Lower lobe of right lung (tissue), 2 donors: ENCODE results near the gene HECW1. TPM values are rescaled to one million over a fixed set of nuclear protein-coding genes. Genes with fewer than 3 reads are reported as not detected.
"Not testable (repeated sequence)": the region's sequence is repeated elsewhere in the genome, so short reads cannot be mapped to it uniquely, and the experiment has no call there.

Experiments
- ATAC-seq, 2 donors: fragments of 200-7000 bp; cut with Tn5 transposase; one replicate each; pipeline ENCODE4 v1.9.1; 2020 to 2022; ENCODE audit warnings: mild to moderate bottlenecking in 2 of 2, moderate library complexity in 2 of 2
- DNase-seq: peaks from one replicate; pipeline ENCODE4 v3.0.0-alpha.2; 2020
- H3K27ac ChIP-seq: fragments of 200-600 bp; one replicate; pipeline ENCODE4 v1.8.0; 2022
- H3K27me3 ChIP-seq: fragments of 200-600 bp; one replicate; pipeline ENCODE4 v1.8.0; 2022; ENCODE audit warnings: low read depth
- H3K36me3 ChIP-seq: fragments of 200-600 bp; one replicate; pipeline ENCODE4 v1.8.0; 2022; ENCODE audit warnings: mild to moderate bottlenecking
- H3K4me1 ChIP-seq: fragments of 200-600 bp; one replicate; pipeline ENCODE4 v1.8.0; 2022
- H3K4me3 ChIP-seq: fragments of 200-600 bp; one replicate; pipeline ENCODE4 v1.8.0; 2022; ENCODE audit warnings: mild to moderate bottlenecking
- H3K9me3 ChIP-seq: fragments of 200-600 bp; one replicate; pipeline ENCODE4 v1.8.0; 2022
- CTCF ChIP-seq: fragments of 200-600 bp; IDR thresholded peaks from one replicate; pipeline ENCODE4 v1.8.0; 2022; ENCODE audit warnings: antibody characterized with exemption, mild to moderate bottlenecking
- intact Hi-C: fragments of 100-400 bp; cut with DNase I; formaldehyde crosslinking; loops from one replicate; pipeline ENCODE4 v1.11.0; 2022
- total RNA-seq: library from RNA; stranded (reverse); fragmentation: NEBNext Ultra II Directional; extraction: Animal tissue kit (Norgen Biotek cat#: 25700); gene quantifications from one replicate; pipeline ENCODE4 v1.2.1, GENCODE V29; 2021
- donor health status: DM: no; HTN: yes; CAD: no; lungs with severe emphysema.

HECW1 gene
- total RNA-seq, 1 donor from 2014 or later, result 0.06 TPM

GRCh38 chr7:43215061-43215460, 102.6 kb downstream of the HECW1 start:
- H3K27ac ChIP-seq, result no peak overlapping the region
- no peak for DNase-seq
- intact Hi-C loops, result no loop called here

GRCh38 chr7:43217055-43217454, 104.6 kb downstream of the HECW1 start:
- intact Hi-C loops, result no loop called here
- no peak for ATAC-seq

More at GRCh38 chr7:43215061-43215460, 102.6 kb downstream of the HECW1 start:
- H3K9me3 ChIP-seq, result no peaks in the 10 kb centered on the region
- ATAC-seq, result no peak
- no peaks in the 10 kb centered on the region for H3K27me3 ChIP-seq
- H3K4me3 ChIP-seq, result no peak overlapping the region
- no peaks in the 10 kb centered on the region for H3K4me1 ChIP-seq
- TF ChIP-seq CTCF, result no peak
- H3K36me3 ChIP-seq, result no peaks in the 10 kb centered on the region

GRCh38 chr7:43218901-43219300, 106.5 kb downstream of the HECW1 start:
- DNase-seq, H3K36me3 ChIP-seq, H3K9me3 ChIP-seq, ATAC-seq, H3K27ac ChIP-seq, H3K27me3 ChIP-seq, intact Hi-C loops, H3K4me1 ChIP-seq, H3K4me3 ChIP-seq: not testable (repeated sequence)

More at GRCh38 chr7:43217055-43217454, 104.6 kb downstream of the HECW1 start:
- Histone ChIP-seq H3K4me3 (no peak overlapping the region), H3K27me3 (no peaks in the 10 kb centered on the region), H3K27ac (no peak overlapping the region), H3K4me1 (no peaks in the 10 kb centered on the region), H3K9me3 (no peaks in the 10 kb centered on the region), H3K36me3 (no peaks in the 10 kb centered on the region)
- DNase-seq, result no peak
- TF ChIP-seq CTCF, result no peak

GRCh38 chr7:43220250-43220649, 107.8 kb downstream of the HECW1 start:
- no peak for TF ChIP-seq CTCF
- intact Hi-C loops, result no loop called here
- ATAC-seq, result no peak

GRCh38 chr7:43220742-43221141, 108.3 kb downstream of the HECW1 start:
- H3K4me1 ChIP-seq, result no peaks in the 10 kb centered on the region
- no peak for TF ChIP-seq CTCF
- no peaks in the 10 kb centered on the region for H3K36me3 ChIP-seq
- ATAC-seq (no peak), DNase-seq (no peak)
- no peaks in the 10 kb centered on the region for H3K9me3 ChIP-seq
- H3K4me3 ChIP-seq, result no peak overlapping the region
- H3K27me3 ChIP-seq, result no peaks in the 10 kb centered on the region
- H3K27ac ChIP-seq, result no peak overlapping the region
- intact Hi-C loops, result no loop called here

More at GRCh38 chr7:43220250-43220649, 107.8 kb downstream of the HECW1 start:
- Histone ChIP-seq H3K36me3 (no peaks in the 10 kb centered on the region), H3K9me3 (no peaks in the 10 kb centered on the region), H3K27ac (no peak overlapping the region), H3K27me3 (no peaks in the 10 kb centered on the region), H3K4me1 (no peaks in the 10 kb centered on the region), H3K4me3 (no peak overlapping the region)
- no peak for DNase-seq

GRCh38 chr7:43229801-43230200, 117.4 kb downstream of the HECW1 start:
- H3K36me3 ChIP-seq, result no peaks in the 10 kb centered on the region
- no peaks in the 10 kb centered on the region for H3K27me3 ChIP-seq
- H3K4me1 ChIP-seq, result no peaks in the 10 kb centered on the region
- no peaks in the 10 kb centered on the region for H3K9me3 ChIP-seq
- intact Hi-C loops, result no loop called here
- ATAC-seq (no peak), DNase-seq (no peak)
- no peak for TF ChIP-seq CTCF
- no peak overlapping the region for H3K27ac ChIP-seq
- no peak overlapping the region for H3K4me3 ChIP-seq
